GM12892 (cell line): ENCODE results near the gene KLHDC8A.

Experiments used
- POLR2A ChIP-seq: IDR thresholded peaks from 2 replicates; pipeline ENCODE4 v1.6.1; 2011; ENCODE audit warnings: low read depth, low read length, control low read depth
- POLR2AphosphoS5 ChIP-seq: IDR thresholded peaks from 2 replicates; pipeline ENCODE4 v1.6.1; 2011; ENCODE audit warnings: low read depth, low read length, control low read depth
- TAF1 ChIP-seq: IDR thresholded peaks from 2 replicates; pipeline ENCODE4 v1.6.1; 2011; ENCODE audit warnings: low read depth, mild to moderate bottlenecking, control low read depth, low read length, borderline replicate concordance

DNA sequence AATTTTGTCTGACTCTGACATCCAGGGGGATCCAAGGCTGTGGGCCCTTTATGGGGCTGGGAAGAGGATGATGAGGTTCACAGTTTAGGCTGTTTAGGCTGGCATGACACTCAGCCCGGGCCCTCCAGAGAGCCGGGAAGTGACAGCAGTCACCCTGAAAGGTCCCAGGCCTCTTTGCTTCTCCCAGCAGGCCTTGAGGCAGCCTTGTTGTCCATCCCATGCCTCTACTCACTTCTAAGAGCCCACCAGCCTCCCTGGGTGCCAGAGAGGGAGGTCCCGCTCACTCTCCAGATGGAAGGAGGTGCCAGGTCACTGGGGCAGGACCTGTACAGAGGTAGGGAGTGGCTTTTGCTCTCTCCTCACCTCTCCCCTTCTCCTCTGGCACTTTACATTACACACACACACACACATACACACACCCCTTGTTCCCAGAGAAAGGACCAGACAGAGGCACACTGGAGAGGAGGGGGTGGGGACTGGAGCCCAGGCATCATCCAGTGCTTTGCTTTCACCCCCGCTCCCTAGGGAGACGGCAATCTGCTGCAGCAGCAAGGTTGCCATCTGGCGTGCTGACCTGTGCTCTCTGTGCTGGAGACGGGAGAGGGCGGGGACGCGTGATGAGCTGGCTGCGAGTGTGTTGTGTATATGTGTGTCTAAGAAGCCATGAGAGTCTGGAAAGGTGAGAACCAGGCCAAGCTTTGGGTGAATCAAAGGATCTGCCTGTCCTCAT is 4.6 kb downstream of the KLHDC8A start:
- TF ChIP-seq POLR2AphosphoS5: no peak
- TF ChIP-seq POLR2A: no peak
- TF ChIP-seq TAF1: no peak
